ENCODE data around the gene PRPH2.

The PRPH2 gene, protein sequence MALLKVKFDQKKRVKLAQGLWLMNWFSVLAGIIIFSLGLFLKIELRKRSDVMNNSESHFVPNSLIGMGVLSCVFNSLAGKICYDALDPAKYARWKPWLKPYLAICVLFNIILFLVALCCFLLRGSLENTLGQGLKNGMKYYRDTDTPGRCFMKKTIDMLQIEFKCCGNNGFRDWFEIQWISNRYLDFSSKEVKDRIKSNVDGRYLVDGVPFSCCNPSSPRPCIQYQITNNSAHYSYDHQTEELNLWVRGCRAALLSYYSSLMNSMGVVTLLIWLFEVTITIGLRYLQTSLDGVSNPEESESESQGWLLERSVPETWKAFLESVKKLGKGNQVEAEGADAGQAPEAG

DNA sequence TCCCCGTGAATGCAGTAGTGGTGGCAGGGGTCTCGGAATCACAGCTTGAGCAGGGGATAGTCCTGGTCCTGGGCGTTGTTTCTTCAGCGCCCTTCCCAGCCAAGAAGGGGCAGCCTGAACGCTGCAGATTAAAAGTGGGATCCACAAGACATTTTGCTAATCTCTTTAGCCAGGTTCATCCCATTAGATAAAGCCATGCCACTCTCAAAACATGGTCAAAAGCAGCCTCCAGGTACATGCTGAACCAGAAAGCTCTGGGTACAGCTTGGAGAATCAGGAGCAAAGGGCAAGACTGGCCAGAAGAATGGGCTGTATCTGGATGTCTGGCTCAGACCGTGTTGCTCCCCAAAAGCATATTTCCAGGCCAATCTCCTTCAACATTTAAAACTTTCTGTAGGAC is at the start of gene PRPH2:
Gene PRPH2 (minus strand): TSS at position 101 of the 400 bp plus-strand sequence. CDS start 263 bp downstream, outside the sequence.
- DNase-seq = no peak

DNA sequence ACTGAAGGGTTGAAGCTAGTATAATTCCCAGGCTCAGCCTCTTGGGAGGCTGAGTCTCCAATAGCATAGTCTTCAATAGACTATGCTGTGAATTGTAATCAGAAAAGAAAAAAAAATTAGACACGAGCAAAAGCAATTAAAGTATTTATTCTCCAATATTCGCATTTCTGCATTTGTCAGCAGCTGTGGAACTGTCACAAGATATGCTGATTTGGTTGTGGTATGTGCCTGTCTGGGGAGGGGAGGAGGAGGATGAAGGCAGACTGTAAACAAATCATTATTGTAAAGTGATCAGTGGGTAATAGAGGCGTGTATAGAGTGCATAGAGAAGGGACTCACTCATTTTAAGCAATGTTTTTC is 49.3 kb upstream of the PRPH2 start:
- no peak for DNase-seq

DNA sequence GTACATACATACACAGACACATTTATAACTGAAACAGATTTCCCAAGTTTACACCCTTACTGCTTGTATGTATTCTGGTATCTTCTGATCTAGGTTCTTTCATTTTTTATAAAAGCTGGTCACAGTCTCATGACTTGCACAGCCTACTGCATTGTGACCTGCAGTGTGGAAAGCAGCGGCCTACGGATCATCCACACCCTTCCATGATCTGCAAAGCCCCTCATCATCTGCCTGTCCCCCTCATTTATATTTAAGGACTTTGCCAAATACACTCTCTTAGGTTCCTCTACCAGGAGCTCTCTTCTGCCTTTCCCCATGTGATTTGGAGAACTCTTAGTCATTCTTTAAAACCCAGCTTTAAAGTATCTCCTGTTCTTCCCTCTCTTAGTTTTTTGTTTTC is 47.4 kb upstream of the PRPH2 start:
- no peak for DNase-seq

DNA sequence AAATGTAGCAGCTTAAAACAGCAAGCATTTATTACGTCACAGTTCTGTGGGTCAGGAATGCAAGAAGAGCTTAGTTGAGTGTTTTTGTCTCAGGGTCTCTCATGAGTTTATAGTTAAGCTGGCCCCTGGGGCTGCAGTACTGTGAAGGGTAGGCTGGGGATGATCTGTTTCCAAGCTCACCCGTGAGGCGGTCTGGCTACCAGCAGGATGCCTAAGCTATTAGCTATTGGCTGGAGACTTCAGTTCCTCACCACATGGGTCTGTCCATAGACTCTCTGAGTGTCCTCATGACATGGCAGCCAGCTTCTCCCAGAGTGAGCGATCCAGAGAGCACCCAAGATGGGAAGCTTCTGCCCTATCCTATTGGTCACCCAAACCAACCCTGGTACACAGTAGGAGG is 46.7 kb upstream of the PRPH2 start:
- no peak for DNase-seq

DNA sequence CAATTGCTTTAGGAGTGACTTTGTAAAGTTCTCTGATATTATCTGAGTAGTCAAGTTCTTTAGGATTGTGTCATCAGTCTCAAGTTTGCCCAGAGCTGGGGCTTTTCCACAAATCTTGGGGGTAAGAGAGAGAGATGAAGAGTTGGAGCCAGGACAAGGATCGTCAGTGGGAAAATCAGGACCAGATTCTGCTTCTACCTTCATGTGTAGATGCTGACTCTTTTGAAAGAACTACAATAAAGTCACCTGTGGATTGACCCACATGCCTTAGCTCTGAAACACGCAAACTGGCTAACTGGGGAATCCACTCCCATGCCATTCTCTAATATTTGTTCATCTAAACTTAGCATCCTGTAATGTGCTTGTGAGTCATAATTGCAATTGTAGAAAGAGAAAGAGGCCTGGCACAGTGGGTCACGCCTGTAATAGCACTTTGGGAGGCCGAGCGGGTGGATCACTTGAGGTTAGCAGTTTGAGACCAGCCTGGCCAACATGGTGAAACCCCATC is 43.8 kb upstream of the PRPH2 start:
- no peak for DNase-seq

DNA sequence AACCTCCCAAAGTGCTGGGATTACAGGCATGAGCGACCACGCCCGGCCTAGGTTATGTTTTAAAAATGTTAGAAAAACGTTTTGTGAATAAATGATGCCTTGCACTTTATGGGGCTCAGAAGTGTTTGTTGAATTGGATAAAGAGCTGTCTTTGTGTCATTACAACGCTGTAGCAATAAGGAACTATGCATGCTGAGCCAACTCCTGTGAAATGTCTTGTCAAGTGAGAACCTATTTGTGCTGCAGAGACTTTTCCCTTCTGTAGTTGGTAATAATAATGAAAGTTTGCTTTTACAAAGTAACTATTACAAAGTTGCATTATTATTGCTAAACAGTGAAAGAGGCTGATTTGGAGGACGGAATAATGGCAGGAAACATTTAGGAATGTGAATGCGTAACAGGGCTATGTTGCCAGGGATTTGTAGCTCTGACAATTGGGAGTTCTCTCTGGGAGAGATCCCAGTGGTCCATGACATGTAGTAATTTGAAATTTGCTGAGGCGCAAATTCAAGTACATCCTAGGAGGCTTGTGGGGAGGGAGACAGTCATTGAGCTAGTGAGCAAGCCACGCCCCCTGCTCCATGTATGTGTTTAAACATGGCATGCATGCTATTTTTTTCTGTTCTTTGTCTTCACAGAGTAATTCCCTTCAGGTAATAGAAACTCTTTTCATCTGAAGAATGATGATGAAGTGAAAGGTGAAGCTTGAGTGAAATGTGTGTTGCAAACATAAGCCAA is 42.7 kb upstream of the PRPH2 start:
- DNase-seq = no peak

DNA sequence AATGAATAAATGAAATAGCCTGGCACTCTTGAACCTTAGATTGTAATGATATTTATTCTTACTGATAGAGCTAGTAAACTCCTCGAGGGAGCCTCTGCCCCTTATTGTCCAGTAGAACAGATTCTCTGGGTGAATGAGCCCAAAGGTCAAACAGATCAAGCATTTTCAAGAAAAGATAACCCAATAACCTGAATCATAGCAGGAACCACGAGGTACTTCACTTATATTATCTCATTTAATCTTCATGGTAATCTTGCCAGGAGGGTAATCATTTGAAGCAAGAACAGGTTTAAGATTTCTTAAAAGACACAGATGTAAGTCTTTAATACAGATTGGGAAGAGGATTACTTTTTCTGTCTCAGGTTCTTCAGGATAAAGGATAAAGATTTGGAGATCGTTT is 40.6 kb upstream of the PRPH2 start:
- no peak for DNase-seq

DNA sequence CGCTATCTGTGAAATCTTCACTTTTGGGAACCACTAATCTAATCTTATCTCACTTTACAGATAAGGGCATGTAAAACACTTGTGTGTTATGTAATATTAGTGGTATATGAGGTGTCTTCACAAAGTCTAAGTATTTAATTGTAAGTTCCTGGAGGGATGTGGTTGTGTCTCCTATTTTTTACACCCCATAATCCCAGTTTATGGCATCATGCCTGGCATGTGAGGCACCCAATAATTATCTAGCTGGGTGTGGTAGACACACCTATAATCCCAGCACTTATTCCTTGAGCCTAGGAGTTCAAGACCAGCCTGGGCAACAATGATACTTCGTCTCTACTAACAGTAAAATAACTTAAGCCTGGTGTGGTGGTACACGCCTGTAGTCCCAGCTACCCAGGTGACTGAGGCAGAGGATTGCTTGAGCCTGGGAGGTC is 40.0 kb upstream of the PRPH2 start:
- no peak for DNase-seq

DNA sequence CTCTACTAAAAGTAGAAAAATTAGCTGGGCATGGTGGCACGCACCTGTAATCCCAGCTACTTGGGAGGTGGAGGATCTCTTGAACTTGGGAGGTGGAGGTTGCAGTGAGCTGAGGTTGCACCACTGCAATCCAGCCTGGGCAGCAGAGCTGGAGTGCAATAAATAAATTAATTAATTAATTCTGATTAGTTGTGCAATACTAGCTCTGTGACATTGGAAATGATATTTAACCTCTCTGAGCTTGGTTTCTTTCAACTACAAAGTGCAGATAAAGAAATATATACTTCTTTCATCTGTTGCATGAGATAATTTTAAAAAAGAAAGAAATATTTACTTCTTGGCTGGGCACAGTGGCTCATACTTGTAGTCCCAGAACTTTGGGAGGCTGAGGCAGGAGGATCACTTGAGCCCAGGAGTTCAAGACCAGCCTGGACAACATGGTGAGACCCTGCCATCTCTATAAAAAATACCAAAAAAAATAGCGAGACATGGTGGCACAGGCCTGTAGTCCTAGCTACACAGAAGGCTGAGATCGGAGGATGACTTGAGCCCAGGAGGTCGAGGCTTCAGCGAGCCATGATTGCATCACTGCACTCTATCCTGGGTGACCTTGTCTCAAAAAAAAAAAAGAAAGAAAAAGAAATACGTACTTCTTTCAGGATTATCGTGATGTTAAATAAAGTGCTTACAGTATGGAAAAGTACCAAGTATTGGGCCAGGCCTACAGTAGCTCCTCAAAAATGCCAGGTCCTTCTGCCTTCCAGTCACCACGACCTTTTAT is 39.1 kb upstream of the PRPH2 start:
- DNase-seq = no peak

DNA sequence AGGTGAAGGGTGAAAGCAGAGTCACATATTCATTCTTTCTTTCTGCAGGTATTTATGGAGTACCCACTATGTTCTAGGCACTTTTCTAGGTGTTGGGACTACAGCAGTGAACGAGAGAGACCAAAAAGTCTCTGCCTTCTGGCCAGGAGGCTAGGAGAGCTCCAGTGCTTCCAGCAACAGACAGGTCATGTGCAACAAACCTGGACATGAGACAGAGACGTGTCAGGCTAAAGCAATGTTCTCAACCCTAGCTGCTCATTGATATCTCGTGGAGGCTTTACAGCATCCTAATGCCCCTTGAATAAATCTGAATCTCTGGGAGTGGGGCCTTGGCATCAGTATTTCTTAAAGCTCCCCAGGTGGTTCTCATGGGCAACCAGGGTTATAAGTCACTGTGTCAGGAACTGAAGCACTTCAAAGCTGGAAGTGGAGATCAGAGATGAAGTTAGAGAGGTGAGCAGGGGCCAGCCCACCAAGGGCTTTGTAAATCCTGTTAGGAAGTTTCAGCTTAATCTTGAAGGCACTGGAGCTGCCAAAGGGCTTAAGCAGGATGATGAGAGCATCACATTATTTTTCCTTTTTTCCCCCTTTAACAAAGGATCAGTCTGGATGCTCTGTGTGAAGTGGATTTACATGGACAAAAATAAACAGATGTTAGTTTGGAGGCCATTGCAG is 36.5 kb upstream of the PRPH2 start:
- no peak for DNase-seq

DNA sequence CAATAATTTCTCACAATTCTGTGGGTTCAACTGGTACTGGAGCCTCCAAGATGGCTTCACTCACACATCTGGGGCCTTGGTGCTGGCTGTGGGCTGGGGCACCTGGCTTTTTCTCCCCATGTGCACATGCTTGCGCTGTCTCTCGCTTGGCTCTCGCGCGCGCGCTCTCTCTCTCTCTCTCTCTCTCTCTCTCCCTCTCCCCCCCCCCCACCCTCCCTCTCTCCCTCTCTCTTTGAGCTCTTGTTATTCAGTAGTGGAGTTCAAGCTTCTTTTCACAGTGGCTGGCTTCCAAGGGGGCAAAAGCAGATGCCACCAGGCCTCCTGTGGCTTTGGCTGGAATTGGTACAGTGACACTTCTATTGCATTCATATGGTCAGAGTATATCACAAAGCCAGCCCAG is 34.3 kb upstream of the PRPH2 start:
- no peak for DNase-seq

DNA sequence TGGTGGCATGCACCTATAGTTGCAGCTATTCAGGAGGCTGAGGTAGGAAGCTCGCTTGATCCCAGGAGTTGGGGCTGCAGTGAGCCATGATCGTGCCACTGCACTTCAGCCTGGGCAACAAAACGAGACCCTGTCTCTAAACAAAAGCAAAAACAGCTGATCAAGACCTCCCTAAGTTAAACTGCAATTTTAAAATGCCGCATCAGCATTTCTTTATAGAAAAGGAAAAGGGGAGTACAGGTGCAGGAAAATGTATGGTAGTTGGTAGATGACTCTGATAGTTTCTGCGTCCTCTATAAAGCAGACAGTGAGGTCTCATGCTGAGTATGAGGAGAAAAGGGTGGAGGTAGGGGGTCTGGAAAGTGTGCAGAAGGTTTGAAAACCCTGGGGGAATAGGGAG is 32.4 kb upstream of the PRPH2 start:
- DNase-seq = no peak

DNA sequence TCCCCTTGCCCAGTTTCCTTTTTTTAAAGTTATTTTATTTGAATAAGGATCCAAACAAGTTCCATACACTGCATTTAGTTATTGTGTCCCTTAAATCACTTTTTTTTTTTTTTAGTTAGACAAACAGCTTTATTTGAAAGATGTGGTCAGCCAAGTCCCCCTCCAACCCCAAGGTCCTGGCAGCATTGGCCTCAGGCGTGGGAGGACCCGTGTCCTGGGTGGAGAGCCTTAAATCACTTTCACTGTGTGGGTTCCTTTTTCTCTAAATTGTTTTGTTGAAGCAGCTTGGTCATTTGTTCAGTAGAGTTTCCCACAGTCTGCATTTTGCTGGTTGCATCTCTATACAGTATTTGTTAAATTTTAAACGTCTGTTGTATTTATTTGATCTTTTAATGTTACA is 28.7 kb upstream of the PRPH2 start:
- peak; percentile 17 for DNase-seq

DNA sequence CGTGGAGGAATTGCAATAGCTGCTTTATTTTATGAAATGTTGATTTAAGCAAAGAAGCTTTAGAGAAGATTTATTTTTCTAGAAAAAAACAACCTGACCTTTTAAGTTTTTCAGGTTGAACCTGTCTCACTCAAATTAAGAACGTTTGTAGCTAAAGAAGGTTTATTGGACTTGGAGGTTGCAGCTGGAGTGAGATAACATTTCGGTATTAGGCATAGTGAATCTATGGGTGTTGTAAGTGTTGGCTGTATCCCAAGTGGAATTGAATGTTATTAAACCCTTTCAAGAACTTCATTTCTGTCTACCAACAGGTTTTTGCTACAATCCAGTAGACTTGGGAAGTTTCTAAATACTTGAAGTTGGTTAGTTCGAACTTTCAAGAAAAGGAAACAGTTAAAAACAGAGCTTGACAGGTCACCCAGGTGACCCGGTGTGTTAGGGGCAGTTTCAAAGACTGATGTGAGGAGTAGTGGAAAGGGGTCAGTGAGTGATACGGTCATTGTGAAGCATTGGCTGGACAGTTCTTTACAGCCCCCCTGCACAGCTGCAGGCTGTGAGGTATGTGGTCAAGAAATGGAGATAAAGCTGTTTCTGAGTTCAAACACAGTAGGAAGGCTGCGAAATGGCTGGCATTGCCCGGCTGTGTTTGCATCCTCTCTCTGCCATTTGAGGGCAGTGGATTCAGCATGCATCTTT is 26.0 kb upstream of the PRPH2 start:
- DNase-seq = no peak

DNA sequence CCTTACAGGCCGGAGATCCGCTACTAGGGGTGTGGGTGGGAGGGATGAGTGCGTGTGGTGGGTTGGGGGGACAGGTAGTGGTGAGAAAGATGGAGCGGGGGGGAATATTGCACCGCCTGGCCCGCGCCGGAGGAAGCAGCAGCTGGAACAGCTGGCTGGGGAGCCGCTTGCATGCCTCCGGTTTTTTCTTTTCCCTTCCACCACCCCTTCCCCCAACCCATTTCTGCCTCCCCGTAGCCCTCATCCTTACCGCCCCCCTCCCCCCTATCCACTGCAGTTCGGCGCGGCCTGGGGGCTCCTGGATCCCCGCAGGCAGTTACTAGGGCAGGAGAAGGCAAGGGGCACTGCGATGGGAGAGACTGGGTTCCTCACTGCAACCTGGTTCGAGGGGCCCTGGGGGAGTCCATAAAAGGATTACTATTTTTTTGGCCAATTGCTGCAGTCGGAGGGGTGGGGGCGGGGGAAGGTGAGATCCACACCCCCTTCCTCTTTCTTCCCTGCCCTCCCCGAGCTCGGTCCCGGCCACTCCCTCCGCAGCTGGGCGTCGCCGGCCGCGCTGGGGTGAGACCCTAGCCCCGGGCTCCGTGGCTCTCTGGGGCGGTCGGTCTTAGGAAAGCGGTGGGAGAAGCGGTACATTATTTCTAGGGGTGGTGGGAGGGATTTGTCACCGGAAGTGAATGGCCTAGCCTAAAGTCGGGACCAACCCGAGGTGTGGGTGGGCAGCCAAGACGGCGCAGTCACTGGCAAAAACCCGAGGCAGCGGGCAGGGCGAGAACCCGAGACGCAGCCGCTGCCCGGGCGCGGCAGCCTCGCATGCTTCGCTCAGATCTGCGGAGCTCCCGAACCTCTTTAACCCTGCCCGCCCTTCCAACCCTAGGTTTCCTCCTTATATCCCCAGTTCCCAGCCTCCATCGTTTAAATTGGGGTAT is 24.3 kb upstream of the PRPH2 start:
- peak; percentile 77 for DNase-seq

DNA sequence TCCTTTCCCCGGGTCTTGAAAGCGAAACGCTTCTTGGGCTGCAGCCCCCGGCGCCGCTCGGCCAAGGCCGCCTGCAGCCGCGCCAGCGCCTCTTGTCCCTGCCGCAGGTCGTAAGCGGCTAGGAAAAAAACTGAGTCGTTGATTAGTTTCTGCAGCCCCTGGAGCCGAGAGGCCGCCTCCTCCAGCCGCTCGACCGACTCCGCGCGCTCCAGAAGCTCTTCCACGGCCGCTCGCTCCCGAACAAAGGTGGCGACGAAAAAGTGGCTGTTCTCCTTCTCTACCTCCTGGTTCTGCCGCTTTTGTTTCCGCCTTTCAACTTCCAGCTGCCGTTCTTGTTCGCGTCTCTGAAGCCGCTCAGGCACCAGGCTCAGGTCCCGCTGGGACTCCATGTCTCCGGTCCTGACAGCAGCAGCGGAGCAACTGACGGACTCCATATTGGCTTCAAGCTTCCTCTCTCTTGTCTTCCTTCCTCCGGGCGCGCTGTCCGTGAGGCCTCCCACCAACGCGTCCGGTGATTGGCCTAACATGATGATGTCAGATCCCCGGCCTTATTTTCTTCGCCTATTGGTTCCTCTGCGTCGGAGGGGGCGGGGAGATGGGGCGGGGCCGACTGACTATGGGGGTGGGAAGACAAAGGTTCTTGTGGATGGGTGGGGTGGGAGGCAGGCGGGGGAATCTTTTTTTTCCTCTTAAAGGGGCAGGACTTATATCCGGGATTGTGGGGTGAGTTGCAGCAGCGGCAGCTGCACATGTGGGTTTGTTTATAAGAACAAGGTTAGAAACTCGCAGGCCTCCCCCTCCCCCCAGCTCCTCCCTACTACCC is 23.5 kb upstream of the PRPH2 start, which contains the start of gene TBCC:
Gene TBCC (minus strand): TSS at position 464 of the 823 bp plus-strand sequence. CDS start 30 bp downstream, at position 434.
- peak; percentile 99 for DNase-seq

DNA sequence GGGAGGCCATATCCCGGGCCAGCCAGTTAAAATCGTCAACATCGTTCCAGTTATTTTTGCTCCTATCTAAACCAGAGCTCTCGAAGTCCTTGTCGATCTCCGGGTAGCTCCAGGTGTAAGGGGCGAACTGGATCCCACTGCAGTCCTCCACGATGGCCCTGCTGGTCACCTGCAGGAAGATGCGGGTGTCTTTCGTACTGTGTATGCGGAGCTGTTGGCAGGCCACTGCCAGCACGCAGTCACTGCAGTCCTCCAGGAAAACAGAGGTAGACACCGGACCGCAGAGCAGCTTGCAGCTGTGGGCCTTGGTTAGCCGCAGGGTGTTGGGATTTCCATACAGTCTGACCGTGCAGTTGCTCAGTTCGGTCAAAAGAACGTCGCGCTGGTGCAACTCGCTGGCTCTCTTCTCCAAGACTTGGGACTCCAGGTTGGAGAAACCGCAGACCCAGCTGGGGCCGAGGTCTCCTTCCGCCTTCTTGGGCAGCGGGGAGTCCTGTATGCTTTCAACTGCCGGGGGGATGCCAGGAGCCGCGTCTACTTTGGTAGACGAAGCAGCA is 22.8 kb upstream of the PRPH2 start:
- DNase-seq = peak; percentile 46

DNA sequence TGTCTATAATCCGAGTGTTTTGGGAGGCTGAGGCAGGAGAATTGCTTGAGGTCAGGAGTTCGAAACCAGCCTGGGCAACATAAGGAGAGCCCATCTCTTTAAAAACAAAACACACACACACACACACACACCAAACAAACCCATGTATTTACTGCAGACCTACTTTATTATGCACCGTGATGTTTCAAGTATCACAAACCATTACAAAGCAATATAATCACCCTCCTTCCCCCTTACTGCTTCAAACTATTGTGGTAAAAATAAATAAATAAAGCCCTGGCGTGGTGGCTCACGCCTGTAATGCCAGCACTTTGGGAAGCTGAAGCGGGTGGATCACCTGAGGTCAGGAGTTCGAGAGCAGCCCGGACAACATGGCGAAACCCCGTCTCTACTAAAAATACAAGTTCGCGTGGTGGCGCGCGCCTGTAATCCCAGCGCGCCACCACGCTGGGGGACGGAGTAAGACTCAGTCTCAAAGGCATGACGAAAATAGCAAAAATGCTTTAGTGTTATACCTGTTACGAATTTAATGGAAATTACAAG is 22.0 kb upstream of the PRPH2 start:
- no peak for DNase-seq

DNA sequence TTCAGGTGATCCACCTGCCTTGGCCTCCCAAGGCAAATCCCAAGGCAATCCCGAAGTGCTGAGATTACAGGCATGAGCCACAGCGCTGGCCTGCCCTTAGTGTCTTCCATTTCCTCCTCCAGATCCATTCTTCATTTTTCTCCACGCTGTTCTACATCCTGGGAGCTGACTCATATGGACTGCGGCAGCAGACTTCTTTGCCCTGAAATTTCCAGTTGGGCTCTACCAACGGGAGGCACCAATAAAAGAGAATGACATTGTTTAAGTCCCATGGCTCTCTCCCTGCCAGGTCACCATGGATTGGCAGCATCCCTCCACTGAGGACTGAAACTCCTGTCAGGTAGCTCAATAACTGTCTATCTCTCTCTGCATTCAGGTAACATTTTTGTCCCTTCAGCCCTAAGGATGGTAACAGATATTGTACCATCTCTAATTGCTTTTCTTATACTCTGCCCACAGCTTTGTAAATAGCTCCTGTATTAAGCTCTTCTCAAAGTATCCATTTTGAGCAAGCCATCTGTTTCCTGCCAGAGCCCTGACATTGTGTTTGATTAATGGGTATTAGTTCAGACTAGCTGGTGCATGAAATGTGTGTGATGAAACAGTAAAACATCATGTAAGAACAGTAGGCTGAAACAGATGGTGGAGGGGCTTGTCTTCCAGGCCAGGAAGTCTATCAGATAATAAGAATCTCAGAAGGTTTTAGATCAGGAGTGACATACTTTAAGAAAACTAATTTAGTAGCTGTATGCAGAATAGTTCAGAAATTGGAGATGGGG is 19.9 kb upstream of the PRPH2 start:
- DNase-seq = no peak
